OCI-LY1 (cell line): ENCODE data around the gene PTGS2.

Source experiments
- CTCF ChIP-seq: fragments of 200-600 bp; sonication (generic), shearing (Covaris generic); IDR thresholded peaks from 2 replicates; pipeline ENCODE4 v1.5.1; 2017; ENCODE audit warnings: mild to moderate bottlenecking, antibody characterized with exemption, low read length, moderate library complexity, mixed read lengths
- EZH2 ChIP-seq: fragments of 200-600 bp; sonication (generic), shearing (Covaris generic); IDR thresholded peaks from 2 replicates; pipeline ENCODE4 v1.8.0; 2017; ENCODE audit warnings: borderline replicate concordance, mixed run types, mild to moderate bottlenecking, antibody characterized with exemption, low read length, moderate library complexity, mixed read lengths

- no peak for TF ChIP-seq CTCF
- TF ChIP-seq EZH2 = no peak
These were observed 898 bp upstream of the PTGS2 start for GRCh38 chr1:186681121-186681520.
